ENCODE measurements around the gene TXNRD2. TPM values are rescaled to one million over a fixed set of nuclear protein-coding genes. Genes with fewer than 3 reads are reported as not detected.

TXNRD2 gene
- total RNA-seq, 1 experiment from 2014 or later = 22.9 TPM

DNA sequence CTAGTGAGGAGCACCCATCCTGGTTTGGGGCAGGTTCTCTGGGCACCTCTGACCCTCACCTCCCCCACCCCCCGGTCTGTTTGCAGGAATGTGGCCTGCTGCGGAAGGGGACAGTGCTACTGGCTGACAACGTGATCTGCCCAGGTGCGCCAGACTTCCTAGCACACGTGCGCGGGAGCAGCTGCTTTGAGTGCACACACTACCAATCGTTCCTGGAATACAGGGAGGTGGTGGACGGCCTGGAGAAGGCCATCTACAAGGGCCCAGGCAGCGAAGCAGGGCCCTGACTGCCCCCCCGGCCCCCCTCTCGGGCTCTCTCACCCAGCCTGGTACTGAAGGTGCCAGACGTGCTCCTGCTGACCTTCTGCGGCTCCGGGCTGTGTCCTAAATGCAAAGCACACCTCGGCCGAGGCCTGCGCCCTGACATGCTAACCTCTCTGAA is 26.9 kb upstream of the TXNRD2 start:
- Histone ChIP-seq H3K79me2 (ENCODE audit: insufficient read depth, low read length) (no peaks in the 10 kb centered on the region), H2BK20ac (ENCODE audit: low read depth, low read length, poor library complexity, severe bottlenecking) (no peak overlapping the region), H3K27ac (ENCODE audit: insufficient read length, low read depth, low read length) (no peak overlapping the region), H3K23ac (ENCODE audit: insufficient read length, low read depth, low read length) (no peak overlapping the region), H3K4ac (ENCODE audit: low read depth, low read length) (no peak overlapping the region), H3K18ac (ENCODE audit: insufficient read length, low read depth, low read length) (no peak overlapping the region), H2AK5ac (ENCODE audit: insufficient read length, low read length) (no peak overlapping the region), H2BK5ac (ENCODE audit: insufficient read length, low read length) (no peak overlapping the region), H3K9me3 (ENCODE audit: control insufficient read depth, low read depth, low read length) (no peaks in the 10 kb centered on the region), H3K9ac (ENCODE audit: extremely low read depth, insufficient read length, low read length) (no peak overlapping the region), H4K5ac (ENCODE audit: insufficient read length, low read depth, low read length) (no peak overlapping the region), H3K14ac (ENCODE audit: insufficient read depth, low read length) (no peak overlapping the region), H3K79me1 (ENCODE audit: insufficient read depth, low read depth, low read length, poor library complexity, severe bottlenecking) (no peaks in the 10 kb centered on the region), H2BK15ac (ENCODE audit: low read depth, low read length) (no peak overlapping the region), H2BK12ac (ENCODE audit: insufficient read length, low read depth, low read length) (no peak overlapping the region), H3K56ac (ENCODE audit: insufficient read length, low read depth, low read length) (no peak overlapping the region), H3T11ph (ENCODE audit: low read length) (no peak overlapping the region), H3K4me2 (ENCODE audit: insufficient read depth, insufficient read length, low read length) (no peak overlapping the region), H3K23me2 (ENCODE audit: insufficient read length, low read depth, low read length, poor library complexity, severe bottlenecking) (no peaks in the 10 kb centered on the region), H4K20me1 (ENCODE audit: control insufficient read depth, insufficient read depth, insufficient read length) (no peaks in the 10 kb centered on the region), H2BK120ac (ENCODE audit: low read depth, low read length, poor library complexity, severe bottlenecking) (no peak overlapping the region), H3K4me1 (ENCODE audit: insufficient read depth, low read length) (no peaks in the 10 kb centered on the region; the same call in 1 of the 2 replicates), H4K91ac (ENCODE audit: insufficient read length, low read depth, low read length) (no peak overlapping the region), H3K27me3 (ENCODE audit: insufficient read depth, low read length) (no peaks in the 10 kb centered on the region), H4K8ac (replicated peaks; ENCODE audit: insufficient read length, low read depth, low read length) (no peak overlapping the region), H2AFZ (ENCODE audit: low read length) (no peak overlapping the region)
- H3K4me1 Mint-ChIP-seq = peaks cover 7 to 8% of the 10 kb centered on the region in 2 experiments
- H3K27me3 Mint-ChIP-seq (ENCODE audit: low read depth) = no peaks in the 10 kb centered on the region; the same call in 1 of the 2 replicates
- no peak for DNase-seq
- no peak overlapping the region; a peak in 1 of 5 replicates for H3K4me3 Mint-ChIP-seq
- TF ChIP-seq, protein P1, sequence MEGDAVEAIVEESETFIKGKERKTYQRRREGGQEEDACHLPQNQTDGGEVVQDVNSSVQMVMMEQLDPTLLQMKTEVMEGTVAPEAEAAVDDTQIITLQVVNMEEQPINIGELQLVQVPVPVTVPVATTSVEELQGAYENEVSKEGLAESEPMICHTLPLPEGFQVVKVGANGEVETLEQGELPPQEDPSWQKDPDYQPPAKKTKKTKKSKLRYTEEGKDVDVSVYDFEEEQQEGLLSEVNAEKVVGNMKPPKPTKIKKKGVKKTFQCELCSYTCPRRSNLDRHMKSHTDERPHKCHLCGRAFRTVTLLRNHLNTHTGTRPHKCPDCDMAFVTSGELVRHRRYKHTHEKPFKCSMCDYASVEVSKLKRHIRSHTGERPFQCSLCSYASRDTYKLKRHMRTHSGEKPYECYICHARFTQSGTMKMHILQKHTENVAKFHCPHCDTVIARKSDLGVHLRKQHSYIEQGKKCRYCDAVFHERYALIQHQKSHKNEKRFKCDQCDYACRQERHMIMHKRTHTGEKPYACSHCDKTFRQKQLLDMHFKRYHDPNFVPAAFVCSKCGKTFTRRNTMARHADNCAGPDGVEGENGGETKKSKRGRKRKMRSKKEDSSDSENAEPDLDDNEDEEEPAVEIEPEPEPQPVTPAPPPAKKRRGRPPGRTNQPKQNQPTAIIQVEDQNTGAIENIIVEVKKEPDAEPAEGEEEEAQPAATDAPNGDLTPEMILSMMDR (conservative IDR thresholded peaks at IDR 0.05) = no peak
- no CpG with 5 or more reads among the region's 18 CpGs for WGBS (ENCODE audit: extremely low coverage, insufficient read length, low lambda C conversion rate)
- H3K9me3 Mint-ChIP-seq = no peaks in the 10 kb centered on the region
- peaks cover 4 to 39% (median 36%) of the 10 kb centered on the region in 3 experiments for H3K36me3 Mint-ChIP-seq (ENCODE audit: insufficient read depth in 1 of 3, low read depth in 3 of 3)
- peak overlapping the region in 2 of 3 experiments; percentile 66 to 82; a peak in 1 of 7 replicates for H3K27ac Mint-ChIP-seq
